ENCODE results near the gene NCAPD2.

Gene NCAPD2

GRCh38 chr12:6459004-6459337 lies 34.9 kb upstream of the NCAPD2 start:
- no peaks in the 10 kb centered on the region for H3K79me2 ChIP-seq (ENCODE audit: insufficient read depth, low read length)
- H3K4me3 ChIP-seq (ENCODE audit: insufficient read depth, low read length, poor library complexity, severe bottlenecking), result no peak overlapping the region
- H3K9me3 ChIP-seq (ENCODE audit: insufficient read depth, low read length), result no peaks in the 10 kb centered on the region
- H4K20me1 ChIP-seq (ENCODE audit: low read depth, low read length), result no peaks in the 10 kb centered on the region
- no peak overlapping the region for H3K4me2 ChIP-seq (ENCODE audit: low read depth, low read length, poor library complexity, severe bottlenecking)
- peaks cover 13% of the 10 kb centered on the region for H3K36me3 ChIP-seq (ENCODE audit: low read length)
- peaks cover 47% of the 10 kb centered on the region for H3F3A ChIP-seq (ENCODE audit: insufficient read depth)
- H3K27me3 ChIP-seq (ENCODE audit: low read length), result no peaks in the 10 kb centered on the region
- no peak overlapping the region for H3K9ac ChIP-seq (ENCODE audit: low read length)
- no peak for TF ChIP-seq CTCF (IDR thresholded peaks at IDR 0.05; ENCODE audit: insufficient read depth, low read length, poor library complexity, severe bottlenecking)
- no peak for TF ChIP-seq EZH2phosphoT487 (conservative IDR thresholded peaks at IDR 0.05; ENCODE audit: low read length)
- H2AFZ ChIP-seq (ENCODE audit: low read depth, low read length, severe bottlenecking), result no peak overlapping the region
- H3K27ac ChIP-seq (ENCODE audit: low read depth, low read length), result peak overlapping the region; percentile 38; the same call in 1 of the 2 replicates
- no peaks in the 10 kb centered on the region for H3K9me2 ChIP-seq (replicated peaks; ENCODE audit: insufficient read depth, low read length)

GRCh38 chr12:6460751-6461371 lies 33.0 kb upstream of the NCAPD2 start:
- Histone ChIP-seq H3K4me2 (ENCODE audit: low read depth, low read length, poor library complexity, severe bottlenecking) (peak overlapping the region; percentile 47), H3K9me3 (ENCODE audit: insufficient read depth, low read length) (no peaks in the 10 kb centered on the region), H4K20me1 (ENCODE audit: low read depth, low read length) (no peaks in the 10 kb centered on the region), H3K9ac (ENCODE audit: low read length) (peak overlapping the region; percentile 47), H3K79me2 (ENCODE audit: insufficient read depth, low read length) (0 out of 2 replicates have a peak, but pooled peaks cover 1% of the 10 kb centered on the region), H3F3A (ENCODE audit: insufficient read depth) (peaks cover 43% of the 10 kb centered on the region), H3K36me3 (ENCODE audit: low read length) (peaks cover 18% of the 10 kb centered on the region), H3K27ac (ENCODE audit: low read depth, low read length) (peak overlapping the region; percentile 88), H3K4me3 (ENCODE audit: insufficient read depth, low read length, poor library complexity, severe bottlenecking) (no peak overlapping the region), H3K27me3 (ENCODE audit: low read length) (no peaks in the 10 kb centered on the region), H2AFZ (ENCODE audit: low read depth, low read length, severe bottlenecking) (no peak overlapping the region), H3K9me2 (replicated peaks; ENCODE audit: insufficient read depth, low read length) (no peaks in the 10 kb centered on the region)
- TF ChIP-seq CTCF (IDR thresholded peaks at IDR 0.05; ENCODE audit: insufficient read depth, low read length, poor library complexity, severe bottlenecking) (no peak), EZH2phosphoT487 (conservative IDR thresholded peaks at IDR 0.05; ENCODE audit: low read length) (no peak)

- Histone ChIP-seq H3K9me2 (replicated peaks; ENCODE audit: insufficient read depth, low read length) (no peaks in the 10 kb centered on the region), H3K79me2 (ENCODE audit: insufficient read depth, low read length) (peaks cover 9% of the 10 kb centered on the region; the same call in 1 of the 2 replicates), H3F3A (ENCODE audit: insufficient read depth) (peaks cover 51% of the 10 kb centered on the region), H4K20me1 (ENCODE audit: low read depth, low read length) (no peaks in the 10 kb centered on the region), H3K9ac (ENCODE audit: low read length) (peak overlapping the region; percentile 47), H3K27me3 (ENCODE audit: low read length) (no peaks in the 10 kb centered on the region), H3K36me3 (ENCODE audit: low read length) (peaks cover 18% of the 10 kb centered on the region), H3K4me3 (ENCODE audit: insufficient read depth, low read length, poor library complexity, severe bottlenecking) (no peak overlapping the region), H3K4me2 (ENCODE audit: low read depth, low read length, poor library complexity, severe bottlenecking) (peak overlapping the region; percentile 47), H2AFZ (ENCODE audit: low read depth, low read length, severe bottlenecking) (no peak overlapping the region), H3K9me3 (ENCODE audit: insufficient read depth, low read length) (no peaks in the 10 kb centered on the region), H3K27ac (ENCODE audit: low read depth, low read length) (peak overlapping the region; percentile 88)
- TF ChIP-seq CTCF (IDR thresholded peaks at IDR 0.05; ENCODE audit: insufficient read depth, low read length, poor library complexity, severe bottlenecking) (no peak), EZH2phosphoT487 (conservative IDR thresholded peaks at IDR 0.05; ENCODE audit: low read length) (no peak)
Measured at GRCh38 chr12:6461401-6462233, 32.3 kb upstream of the NCAPD2 start.
